Measurements from ENCODE around the gene SAMD1. TPM values are rescaled to one million over a fixed set of nuclear protein-coding genes. Genes with fewer than 3 reads are reported as not detected.

SAMD1 gene
- 10 to 100 TPM; 20.0 to 28.6 (median 24.4) TPM for polyA plus RNA-seq

- WGBS, 3 donors = 0 to 1% (median 0%) methylated on average over 1 to 42 of the region's 65 CpGs
- no peak within 1 kb of the TSS for H3K27ac ChIP-seq (ENCODE audit: low read depth, low read length)
These were observed at the start of gene SAMD1 for GRCh38 chr19:14090509-14091080. TSS of gene SAMD1 (minus strand) at chr19:14090751.

DNA sequence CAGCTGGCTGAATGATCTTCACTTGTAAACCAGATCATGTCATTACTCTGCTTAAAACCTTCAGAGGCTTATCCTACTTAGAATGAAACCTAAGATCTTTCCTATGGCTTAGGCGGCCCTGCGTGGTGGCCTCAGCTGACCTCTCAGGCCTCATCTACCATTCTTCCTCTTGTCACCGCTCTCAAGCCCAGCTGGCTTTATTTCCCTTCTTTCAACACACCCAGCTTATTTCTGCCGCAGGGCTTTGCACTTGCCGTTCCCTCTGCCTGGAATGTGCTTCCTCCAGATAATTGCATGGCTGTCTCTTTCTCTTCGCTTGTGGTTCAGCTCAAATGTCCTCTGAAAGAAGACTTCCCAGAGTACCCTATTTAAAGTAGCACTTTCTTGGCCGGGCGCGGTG is 49.4 kb upstream of the SAMD1 start:
- H3K27ac ChIP-seq (ENCODE audit: low read depth, low read length) = no peak overlapping the region
- WGBS, 3 donors = 54 to 92% (median 72%) methylated on average over 9 of the region's 9 CpGs

DNA sequence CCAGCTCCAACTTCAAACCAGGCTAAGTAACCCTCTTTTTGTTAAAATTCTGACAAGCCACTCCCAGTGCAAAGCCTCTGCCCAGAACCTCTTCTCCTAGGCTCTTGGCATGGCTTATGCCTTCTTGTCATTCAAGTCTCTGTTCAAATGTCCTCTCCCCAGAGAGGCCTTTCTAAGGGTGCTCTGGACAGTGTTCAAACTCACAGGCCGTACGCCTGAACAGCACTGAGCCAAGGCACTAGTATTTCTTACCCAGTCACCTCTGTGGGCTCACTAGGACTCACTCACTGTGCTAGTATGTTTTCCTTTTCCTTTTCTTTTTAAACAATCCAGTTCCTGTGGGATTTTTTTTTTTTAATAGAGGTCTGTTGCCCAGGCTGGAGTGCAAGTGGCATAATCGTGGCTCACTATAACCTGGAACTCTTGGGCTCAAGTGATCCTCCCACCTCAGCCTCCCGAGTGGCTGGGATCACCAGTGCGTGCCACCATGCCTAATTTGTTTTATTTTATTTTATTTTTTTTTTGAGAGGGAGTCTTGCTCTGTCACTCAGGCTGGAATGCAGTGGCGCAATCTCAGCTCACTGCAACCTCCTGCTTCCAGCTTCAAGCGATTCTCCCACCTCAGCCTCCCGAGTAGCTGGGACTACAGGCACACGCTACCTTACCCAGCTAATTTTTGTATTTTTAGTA is 48.2 kb upstream of the SAMD1 start:
- WGBS, 3 donors = 61 to 77% (median 74%) methylated on average over 9 of the region's 9 CpGs
- H3K27ac ChIP-seq (ENCODE audit: low read depth, low read length) = no peak overlapping the region

- WGBS, 3 donors = 0% methylated on average over 74 to 78 of the region's 78 CpGs
These were observed 46.1 kb upstream of the SAMD1 start, which contains the start of gene ASF1B for GRCh38 chr19:14136509-14137281. TSS of gene ASF1B (minus strand) at chr19:14136589. CDS start at chr19:14136456, 133 bp downstream.

DNA sequence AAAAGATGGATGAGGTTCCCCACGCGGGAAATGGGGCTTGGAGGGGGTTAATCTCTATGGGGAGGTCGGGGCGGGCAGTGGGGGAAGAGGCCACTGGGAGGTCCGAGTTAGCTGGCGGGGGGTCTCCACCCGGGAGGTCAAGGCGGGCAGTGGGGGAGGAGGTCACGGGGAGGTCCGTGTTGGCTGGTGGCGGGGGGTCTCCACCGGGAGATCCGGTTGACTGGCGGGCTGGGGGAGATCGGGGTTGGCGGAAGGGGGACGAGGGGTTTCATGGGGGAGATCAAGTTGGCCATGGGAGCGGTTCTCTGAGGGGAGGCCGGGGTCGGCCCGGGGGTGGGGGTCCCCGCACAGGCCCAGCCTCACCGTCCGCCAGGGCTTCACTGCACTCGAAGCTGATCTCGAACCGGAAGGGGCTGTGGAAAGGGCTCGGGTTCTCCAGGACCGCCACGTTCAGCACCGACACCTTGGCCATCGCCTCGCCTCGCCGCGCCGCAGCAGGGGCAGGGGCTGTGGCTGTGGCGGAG is 45.5 kb upstream of the SAMD1 start:
- 0 to 1% (median 0%) methylated on average over 20 to 38 of the region's 38 CpGs for WGBS, 3 donors
- no peak overlapping the region for H3K27ac ChIP-seq (ENCODE audit: low read depth, low read length)

More at GRCh38 chr19:14136509-14137281, 46.1 kb upstream of the SAMD1 start, which contains the start of gene ASF1B:
- no peak within 1 kb of the TSS for H3K27ac ChIP-seq (ENCODE audit: low read depth, low read length)

DNA sequence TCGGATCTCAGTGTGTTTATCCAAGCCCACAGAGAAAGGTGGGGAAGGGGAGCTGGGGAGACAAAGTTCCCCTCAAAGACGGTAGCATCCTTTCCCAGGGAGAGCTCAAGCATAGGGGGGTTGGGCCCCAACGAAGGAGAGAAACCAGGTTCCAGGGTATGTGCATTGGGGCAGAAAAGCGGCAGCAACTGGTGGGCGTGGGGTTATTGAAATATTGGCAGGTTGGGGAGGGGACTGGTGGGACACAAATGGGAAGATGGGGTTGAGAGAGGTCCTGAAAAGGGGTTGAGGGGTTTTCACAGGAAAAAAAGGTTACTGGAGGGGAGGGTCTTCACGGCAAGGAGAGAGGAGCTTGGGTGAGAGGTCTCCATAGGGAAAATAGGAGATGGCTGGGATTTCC is 44.8 kb upstream of the SAMD1 start:
- WGBS, 3 donors = 33 to 52% (median 41%) methylated on average over 6 of the region's 6 CpGs
- H3K27ac ChIP-seq (ENCODE audit: low read depth, low read length) = no peak overlapping the region

- 47 to 68% (median 48%) methylated on average over 4 of the region's 4 CpGs for WGBS, 3 donors
- H3K27ac ChIP-seq (ENCODE audit: low read depth, low read length) = no peak overlapping the region
These were observed 37.5 kb upstream of the SAMD1 start for GRCh38 chr19:14127929-14128509.

DNA sequence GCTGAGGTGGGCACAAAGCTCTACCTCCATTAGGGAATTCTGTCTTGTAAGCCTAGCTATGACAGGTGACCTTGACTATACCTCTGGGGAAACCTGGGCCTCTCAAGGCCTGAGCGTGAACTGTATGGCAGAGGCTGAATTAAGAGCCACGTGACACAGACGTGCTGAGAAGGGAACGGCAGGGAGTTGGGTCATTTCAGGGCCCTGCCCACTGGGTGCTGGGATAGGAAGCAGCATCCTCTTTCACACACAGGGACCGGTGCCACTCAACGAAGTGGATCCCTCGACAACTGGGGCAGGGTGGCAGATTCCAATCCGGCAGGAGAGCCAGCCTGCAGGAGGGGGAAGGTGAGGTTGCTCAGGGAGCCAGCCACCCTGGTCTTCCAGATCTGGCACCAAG is 36.6 kb upstream of the SAMD1 start:
- H3K27ac ChIP-seq (ENCODE audit: low read depth, low read length) = no peak overlapping the region

DNA sequence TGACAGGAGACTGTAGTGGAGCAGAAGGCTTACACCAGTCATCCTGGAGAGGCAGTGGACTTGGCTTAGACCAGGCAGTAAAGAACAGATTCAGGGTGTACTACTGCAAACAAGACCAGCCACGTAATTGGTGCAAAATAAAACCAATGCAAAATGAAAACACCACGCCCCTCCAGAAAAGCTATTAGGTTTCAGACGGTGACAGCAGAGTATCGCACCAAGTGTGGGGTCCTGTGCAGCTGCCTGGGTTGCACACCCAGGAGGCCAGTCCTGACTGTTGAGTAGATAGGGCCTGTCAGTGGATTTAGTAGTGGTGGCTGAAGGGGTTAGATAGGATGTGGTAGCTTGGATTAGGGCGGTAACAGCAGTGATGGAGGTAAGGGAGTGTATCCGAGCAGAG is 32.4 kb upstream of the SAMD1 start:
- no peak overlapping the region for H3K27ac ChIP-seq (ENCODE audit: low read depth, low read length)
- WGBS, 3 donors = 92 to 96% (median 94%) methylated on average over 6 of the region's 6 CpGs

More for the DNA sequence above, 36.6 kb upstream of the SAMD1 start:
- 43 to 65% (median 50%) methylated on average over 8 of the region's 8 CpGs for WGBS, 3 donors

GRCh38 chr19:14120497-14120780 is 29.9 kb upstream of the SAMD1 start:
- WGBS, 3 donors = 94 to 95% (median 94%) methylated on average over 7 of the region's 7 CpGs

GRCh38 chr19:14119644-14120496 is 29.3 kb upstream of the SAMD1 start:
- 86 to 93% (median 91%) methylated on average over 7 of the region's 7 CpGs for WGBS, 3 donors

More at GRCh38 chr19:14120497-14120780, 29.9 kb upstream of the SAMD1 start:
- no peak overlapping the region for H3K27ac ChIP-seq (ENCODE audit: low read depth, low read length)

GRCh38 chr19:14119146-14119545 is 28.6 kb upstream of the SAMD1 start:
- no peak overlapping the region for H3K27ac ChIP-seq (ENCODE audit: low read depth, low read length)
- WGBS, 3 donors = 21 to 31% (median 31%) methylated on average over 3 of the region's 3 CpGs

More at GRCh38 chr19:14119644-14120496, 29.3 kb upstream of the SAMD1 start:
- no peak overlapping the region for H3K27ac ChIP-seq (ENCODE audit: low read depth, low read length)

DNA sequence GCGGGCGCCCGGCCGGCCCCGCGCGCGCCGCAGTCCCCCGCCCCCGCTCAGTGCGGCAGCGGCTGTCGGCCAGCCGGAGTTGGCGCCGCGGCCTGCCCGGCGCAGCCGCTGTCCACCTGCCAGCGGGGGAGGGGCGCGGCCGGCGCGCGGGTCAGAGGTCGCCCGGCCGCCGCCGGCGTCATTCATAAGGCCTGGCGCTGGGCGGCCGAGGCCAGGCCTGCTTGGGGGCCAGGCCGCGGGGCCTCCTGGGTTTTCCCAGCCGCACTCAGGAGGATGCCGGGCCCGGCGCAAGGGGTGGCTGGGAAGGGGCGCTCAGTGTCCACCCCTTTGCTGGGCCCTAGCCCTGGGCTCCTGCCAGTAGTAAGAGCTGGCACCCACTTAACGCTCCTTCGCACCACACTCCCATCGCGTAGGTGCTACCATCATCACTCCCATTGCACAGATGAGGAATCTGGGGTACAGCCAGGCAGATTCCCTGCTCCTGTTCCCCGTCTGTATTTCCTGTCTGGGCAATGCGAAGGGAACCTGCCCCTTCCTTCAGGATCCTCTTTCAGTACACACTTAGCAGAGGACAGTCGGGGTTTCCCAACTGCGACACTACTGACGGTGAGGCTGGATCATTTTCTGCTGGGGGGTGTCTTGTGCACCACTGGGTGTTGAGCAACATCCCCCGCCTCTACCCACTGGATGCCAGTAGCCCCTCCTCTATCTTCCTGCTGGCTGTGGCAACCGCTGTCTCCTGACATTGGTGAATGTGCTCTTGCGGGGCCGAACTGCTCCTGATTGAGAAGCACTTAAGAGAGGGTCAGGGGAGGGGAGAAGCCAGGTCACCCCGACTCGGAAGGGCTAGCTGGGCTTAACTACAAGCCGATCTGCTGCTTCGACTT is 27.9 kb upstream of the SAMD1 start:
- peak overlapping the region; percentile 96 for H3K27ac ChIP-seq (ENCODE audit: low read depth, low read length)
- 1 to 3% (median 2%) methylated on average over 40 to 61 of the region's 61 CpGs for WGBS, 3 donors

GRCh38 chr19:14117668-14118164 is 27.2 kb upstream of the SAMD1 start, which contains the start of gene PRKACA:
TSS of gene PRKACA (minus strand) at chr19:14117762. CDS start at chr19:14117547, 215 bp downstream.
- WGBS, 3 donors = 0 to 1% (median 0%) methylated on average over 35 to 65 of the region's 67 CpGs
- peak within 1 kb of the TSS; percentile 96 for H3K27ac ChIP-seq (ENCODE audit: low read depth, low read length)

DNA sequence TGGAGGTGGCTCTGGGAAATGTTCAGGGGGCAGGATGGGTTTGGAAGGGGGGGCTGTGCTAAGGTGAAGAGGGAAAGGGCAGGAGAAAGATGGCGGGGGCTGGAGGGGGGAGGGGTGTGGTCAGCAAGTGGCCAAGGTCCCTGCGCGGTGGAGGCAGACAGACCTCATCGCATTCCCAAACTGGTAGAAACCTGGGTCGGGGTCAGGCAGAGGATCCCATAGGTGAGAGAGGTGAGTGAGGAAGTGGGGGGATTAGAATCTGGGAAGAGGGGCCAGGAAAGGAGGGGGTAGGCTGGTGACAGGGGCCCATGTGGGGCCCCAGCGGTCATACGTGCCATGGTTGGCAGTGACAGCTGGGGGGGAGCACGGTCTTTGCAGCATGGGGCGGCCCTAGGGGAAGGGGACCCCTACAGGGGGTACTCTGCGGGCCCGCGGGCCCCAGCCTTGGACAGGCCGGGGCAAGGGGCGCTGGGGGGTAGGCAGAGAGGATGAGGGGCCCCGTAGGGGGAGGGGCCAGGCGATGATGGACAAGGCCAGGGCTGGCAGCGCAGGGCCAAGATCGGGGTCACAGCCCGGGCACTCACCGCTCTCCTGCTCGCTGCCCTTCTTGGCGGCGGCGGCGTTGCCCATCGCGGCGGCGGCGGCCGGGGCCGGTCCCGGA is 26.5 kb upstream of the SAMD1 start:
- 0 to 2% (median 1%) methylated on average over 21 to 32 of the region's 33 CpGs for WGBS, 3 donors
- no peak overlapping the region for H3K27ac ChIP-seq (ENCODE audit: low read depth, low read length)

DNA sequence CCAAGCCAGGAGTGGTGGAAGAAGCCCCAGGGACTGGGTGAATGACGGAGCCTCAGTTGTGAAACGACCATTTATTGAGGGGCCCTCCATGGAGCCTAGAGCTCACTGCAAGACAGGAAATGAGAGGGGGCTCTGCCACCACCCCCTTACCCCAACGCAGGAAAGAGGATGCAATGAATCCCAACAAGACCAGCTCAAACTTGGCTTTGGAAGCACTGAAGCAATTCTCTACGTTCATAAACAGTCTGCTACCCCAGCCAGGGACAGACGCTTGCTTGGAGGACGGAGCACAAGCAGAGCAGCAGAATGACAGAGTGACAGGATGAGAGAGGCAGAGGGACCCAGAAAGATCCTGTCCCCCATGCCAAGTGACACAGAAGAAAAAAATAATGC is 26.0 kb upstream of the SAMD1 start:
- H3K27ac ChIP-seq (ENCODE audit: low read depth, low read length) = no peak overlapping the region
- 10 to 13% (median 13%) methylated on average over 6 of the region's 6 CpGs for WGBS, 3 donors
